ENCODE measurements around the gene WSCD2.

- TF ChIP-seq GATA2 (IDR thresholded peaks at IDR 0.05; ENCODE audit: low read depth, low read length) = no peak
- TF ChIP-seq GATA3 (IDR thresholded peaks at IDR 0.05; ENCODE audit: low read depth, low read length) = no peak
Measured at GRCh38 chr12:108133482-108133881, 4.4 kb downstream of the WSCD2 start.
